ENCODE results near the gene ZNF77. TPM values are rescaled to one million over a fixed set of nuclear protein-coding genes. Genes with fewer than 3 reads are reported as not detected.
"Not testable (repeated sequence)": the region's sequence is repeated elsewhere in the genome, so short reads cannot be mapped to it uniquely, and the experiment has no call there.

ZNF77 gene
- total and polyA plus RNA-seq, 8 donors: 0.29 to 65.3 (median 4.2) TPM

- Histone ChIP-seq H3K4me3 (no peak overlapping the region), H3K36me3 (no peaks in the 10 kb centered on the region), H3K27me3 (no peaks in the 10 kb centered on the region), H3K27ac (no peak overlapping the region), H3K4me1 (peaks cover 6 to 12% (median 9%) of the 10 kb centered on the region in 4 donors), H3K9me3 (peaks cover 0 to 13% (median 11%) of the 10 kb centered on the region in 4 donors)
- DNase-seq: no peak
- intact Hi-C loops (cut with DNase I; ENCODE audit: low total_unique reads): no loop called here
- WGBS, 5 donors: 72 to 80% (median 78%) methylated on average over 8 of the region's 8 CpGs
- TF ChIP-seq POLR2AphosphoS5 (IDR thresholded peaks at IDR 0.05): no peak
- no peak for TF ChIP-seq EP300 (IDR thresholded peaks at IDR 0.05)
- TF ChIP-seq CTCF (IDR thresholded peaks at IDR 0.05): no peak
- TF ChIP-seq POLR2A (IDR thresholded peaks at IDR 0.05): no peak
These were observed 48.1 kb downstream of the ZNF77 start for GRCh38 chr19:2896694-2897093.

GRCh38 chr19:2890531-2890930 is 54.2 kb downstream of the ZNF77 start:
- H3K9me3 ChIP-seq; DNase-seq; H3K4me1 ChIP-seq; H3K27ac ChIP-seq; H3K4me3 ChIP-seq; H3K36me3 ChIP-seq; intact Hi-C loops (cut with DNase I; ENCODE audit: low total_unique reads); H3K27me3 ChIP-seq: not testable (repeated sequence)
- 74 to 81% (median 77%) methylated on average over 8 of the region's 8 CpGs for WGBS, 5 donors

- WGBS, 5 donors: 46 to 86% (median 69%) methylated on average over 36 to 37 of the region's 37 CpGs
- Histone ChIP-seq H3K4me3 (peak overlapping the region in 2 of 4 donors; percentile 14 to 22), H3K4me1 (peaks cover 0 to 8% (median 3%) of the 10 kb centered on the region in 4 donors), H3K36me3 (no peaks in the 10 kb centered on the region), H3K9me3 (no peaks in the 10 kb centered on the region), H3K27ac (no peak overlapping the region), H3K27me3 (no peaks in the 10 kb centered on the region)
- no peak for TF ChIP-seq CTCF (IDR thresholded peaks at IDR 0.05)
- TF ChIP-seq EP300 (IDR thresholded peaks at IDR 0.05): no peak
- no peak for TF ChIP-seq POLR2AphosphoS5 (IDR thresholded peaks at IDR 0.05)
- no peak for TF ChIP-seq POLR2A (IDR thresholded peaks at IDR 0.05)
- peak in 1 of 2 donors; percentile 78 for DNase-seq
- intact Hi-C loops (cut with DNase I; ENCODE audit: low total_unique reads): no loop called here
These were observed 56.0 kb downstream of the ZNF77 start for GRCh38 chr19:2888731-2889224.

GRCh38 chr19:2887391-2887914 is 57.3 kb downstream of the ZNF77 start:
- TF ChIP-seq POLR2AphosphoS5 (IDR thresholded peaks at IDR 0.05) (peak in 1 of 3 donors; percentile 40), POLR2A (IDR thresholded peaks at IDR 0.05) (no peak), CTCF (IDR thresholded peaks at IDR 0.05) (peak in 4 of 7 experiments; percentile 40 to 70 (median 56)), EP300 (IDR thresholded peaks at IDR 0.05) (no peak)
- H3K4me3 ChIP-seq: no peak overlapping the region
- no peaks in the 10 kb centered on the region for H3K27me3 ChIP-seq
- H3K4me1 ChIP-seq: peaks cover 0 to 8% (median 3%) of the 10 kb centered on the region in 4 donors
- no peaks in the 10 kb centered on the region for H3K9me3 ChIP-seq
- H3K27ac ChIP-seq: peak overlapping the region in 1 of 5 donors; percentile 25
- peak in 1 of 2 donors; percentile 88 for DNase-seq
- H3K36me3 ChIP-seq: no peaks in the 10 kb centered on the region
- WGBS, 5 donors: 24 to 28% (median 27%) methylated on average over 9 of the region's 9 CpGs
- intact Hi-C loops (cut with DNase I; ENCODE audit: low total_unique reads): no loop called here

- Histone ChIP-seq H3K27ac (no peak overlapping the region), H3K4me3 (no peak overlapping the region), H3K4me1 (peaks cover 0 to 8% (median 3%) of the 10 kb centered on the region in 4 donors), H3K9me3 (no peaks in the 10 kb centered on the region), H3K36me3 (no peaks in the 10 kb centered on the region), H3K27me3 (no peaks in the 10 kb centered on the region)
- DNase-seq: no peak
- TF ChIP-seq POLR2A (IDR thresholded peaks at IDR 0.05) (no peak), CTCF (IDR thresholded peaks at IDR 0.05) (no peak), POLR2AphosphoS5 (IDR thresholded peaks at IDR 0.05) (no peak), EP300 (IDR thresholded peaks at IDR 0.05) (no peak)
- intact Hi-C loops (cut with DNase I; ENCODE audit: low total_unique reads): no loop called here
- 85 to 92% (median 88%) methylated on average over 15 to 17 of the region's 17 CpGs for WGBS, 5 donors
These were observed 59.0 kb downstream of the ZNF77 start for GRCh38 chr19:2885736-2886135.
